T-cell (primary cell): ENCODE data around the gene RNASE12. TPM values are rescaled to one million over a fixed set of nuclear protein-coding genes. Genes with fewer than 3 reads are reported as not detected.
"Not testable (repeated sequence)": the region's sequence is repeated elsewhere in the genome, so short reads cannot be mapped to it uniquely, and the experiment has no call there.

Experiments
- ATAC-seq, 4 experiments: fragments of 200-7000 bp in 3 of 4; fragments of 150-1000 bp in 1 of 4; cut with Tn5 transposase; replicated peaks in 1 of 4; 1 replicate in 3 of 4; 2 replicates in 1 of 4; pipeline ENCODE4 v1.10.0; 2021; ENCODE audit warnings: moderate library complexity in 3 of 4, mild to moderate bottlenecking in 2 of 4, moderate number of reproducible peaks in 1 of 4
- CTCF ChIA-PET, 2 donors: fragments of 300-600 bp; sonication (Branson Sonifier 250); formaldehyde crosslinking; loops; one replicate each; lab custom pipeline; 2022; ENCODE audit warnings: antibody characterized with exemption in 2 of 2; lab: Charles Lee
- POLR2A ChIA-PET, 2 donors: fragments of 300-600 bp; sonication (Branson Sonifier 250); formaldehyde crosslinking; loops; one replicate each; lab custom pipeline; 2022; ENCODE audit warnings: antibody characterized with exemption in 2 of 2; lab: Charles Lee
- DNase-seq, 35 experiments: peaks; one replicate each; pipeline versions ENCODE4 v3.0.0 to v3.0.0-alpha.2; 2013 to 2023
- H3K27ac ChIP-seq: one replicate; pipeline ENCODE4 v1.5.1; 2013; ENCODE audit warnings: low read length
- H3K27me3 ChIP-seq, 2 experiments: replicated peaks in 1 of 2; 1 replicate in 1 of 2; 2 replicates in 1 of 2; pipeline versions ENCODE4 v1.6.1 to v1.7.0; 2013; ENCODE audit warnings: low read length in 1 of 2, mixed read lengths in 1 of 2; ENCODE audit not compliant: control insufficient read depth in 2 of 2, insufficient read depth in 2 of 2; ENCODE audit errors: extremely low read depth in 1 of 2
- H3K36me3 ChIP-seq, 2 donors: 1 replicate in 1 of 2; 2 replicates in 1 of 2; pipeline versions ENCODE4 v1.6.1 to v1.7.0; 2013; ENCODE audit warnings: low read length in 1 of 2; ENCODE audit not compliant: control insufficient read depth in 2 of 2, insufficient read depth in 1 of 2; ENCODE audit errors: extremely low read depth in 1 of 2
- H3K4me1 ChIP-seq, 2 experiments: 1 replicate in 1 of 2; 2 replicates in 1 of 2; pipeline versions ENCODE4 v1.6.1 to v1.7.0; 2013; ENCODE audit warnings: low read length in 2 of 2, mixed read lengths in 1 of 2; ENCODE audit not compliant: insufficient read depth in 2 of 2, control insufficient read depth in 1 of 2; ENCODE audit errors: extremely low read depth in 1 of 2
- H3K4me3 ChIP-seq, 2 donors: 1 replicate in 1 of 2; 2 replicates in 1 of 2; pipeline versions ENCODE4 v1.5.1 to v1.7.0; 2013; ENCODE audit warnings: mild to moderate bottlenecking in 2 of 2, low read length in 1 of 2, moderate library complexity in 1 of 2; ENCODE audit not compliant: control insufficient read depth in 1 of 2; ENCODE audit errors: extremely low read depth in 1 of 2
- H3K9me3 ChIP-seq: 2 replicates; pipeline ENCODE4 v1.7.0; 2013
- H3K27ac Mint-ChIP-seq, 2 donors: one replicate each; pipeline ENCODE4 v1.8.0; 2020 to 2021; ENCODE audit warnings: mild to moderate bottlenecking in 2 of 2, mixed read lengths in 2 of 2
- H3K27me3 Mint-ChIP-seq, 2 donors: one replicate each; pipeline ENCODE4 v1.8.0; 2021 to 2022; ENCODE audit warnings: mixed read lengths in 2 of 2
- H3K36me3 Mint-ChIP-seq: one replicate; pipeline ENCODE4 v1.8.0; 2021; ENCODE audit warnings: mixed read lengths
- H3K4me1 Mint-ChIP-seq, 3 donors: one replicate each; pipeline ENCODE4 v1.8.0; 2020 to 2022; ENCODE audit warnings: mixed read lengths in 3 of 3, mild to moderate bottlenecking in 1 of 3
- H3K4me3 Mint-ChIP-seq, 3 donors: one replicate each; pipeline ENCODE4 v1.8.0; 2020 to 2022; ENCODE audit warnings: mild to moderate bottlenecking in 3 of 3, mixed read lengths in 3 of 3, moderate library complexity in 3 of 3
- H3K9me3 Mint-ChIP-seq, 3 donors: one replicate each; pipeline ENCODE4 v1.8.0; 2020 to 2022; ENCODE audit warnings: mixed read lengths in 3 of 3
- WGBS: methylation state at CpG from one replicate; pipeline ENCODE4 v1.1.5; 2013; ENCODE audit warnings: missing lambda C conversion rate; ENCODE audit not compliant: insufficient coverage; 5-methylcytosine and 5-hydroxymethylcytosine counted together
- total RNA-seq, 35 experiments: library from RNA in 6 of 35; stranded (reverse) in 6 of 35; fragments of 120-200 nt in 1 of 35; gene quantifications; one replicate each; pipeline versions ENCODE4 v1.2.1 to v1.2.4 and lab custom pipeline; 2013 to 2026

Gene RNASE12
- total RNA-seq, 5 donors from 2014 or later (not counting 1 experiment from before 2014, with no cell fraction given) = not detected

DNA sequence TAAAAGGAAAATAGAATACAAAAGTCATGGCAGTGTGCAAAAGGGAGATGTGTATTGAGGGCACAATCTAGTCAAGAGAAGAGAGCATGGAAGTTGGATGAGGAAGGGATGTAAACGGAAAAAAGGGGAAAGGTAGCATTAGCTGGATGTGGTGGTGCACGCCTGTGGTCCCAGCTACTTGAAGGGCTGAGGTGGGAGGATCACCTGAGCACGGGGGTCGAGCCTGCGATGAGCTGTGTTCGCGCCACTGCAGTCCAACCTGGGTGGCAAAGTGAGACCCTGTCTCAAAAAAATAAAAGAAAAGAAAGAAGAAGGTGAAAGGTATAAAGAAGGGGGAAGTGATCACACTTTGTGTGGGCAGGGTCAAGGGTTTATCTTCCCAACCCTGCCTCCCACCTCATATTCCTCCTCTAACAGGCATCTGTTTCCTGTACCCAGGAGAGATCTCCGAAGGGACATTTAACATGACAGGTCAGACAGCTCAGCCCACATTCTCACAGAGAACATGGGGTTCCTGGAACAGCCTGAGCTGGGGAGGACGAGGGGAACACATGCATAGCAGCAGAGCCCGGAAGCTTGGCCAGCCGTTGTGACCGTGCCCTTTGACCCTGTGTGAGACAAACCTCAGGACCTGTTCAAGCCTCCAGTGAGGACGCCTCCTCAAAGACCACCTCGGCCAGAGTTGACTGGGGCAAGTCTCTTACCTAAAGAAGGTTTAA, 12.2 kb downstream of the RNASE12 start:
- Histone ChIP-seq H3K4me3 (no peak overlapping the region), H3K27me3 (no peaks in the 10 kb centered on the region), H3K27ac (no peak overlapping the region), H3K9me3 (no peaks in the 10 kb centered on the region), H3K36me3 (no peaks in the 10 kb centered on the region), H3K4me1 (no peaks in the 10 kb centered on the region)
- no peaks in the 10 kb centered on the region for H3K4me1 Mint-ChIP-seq
- no peaks in the 10 kb centered on the region for H3K27me3 Mint-ChIP-seq
- H3K27ac Mint-ChIP-seq = no peak overlapping the region
- ATAC-seq (no peak), DNase-seq (no peak)
- H3K9me3 Mint-ChIP-seq = no peaks in the 10 kb centered on the region
- H3K4me3 Mint-ChIP-seq = no peak overlapping the region
- ChIA-PET POLR2A (interaction anchor here in 1 of 2 donors (0.6 kb wide), 1 partner anchor 175 kb away, joined by 6 read pairs; no protein-coding TSS in a partner anchor), CTCF (no interaction called here)
- H3K36me3 Mint-ChIP-seq = no peaks in the 10 kb centered on the region
- WGBS = 90% methylated on average over 12 of the region's 14 CpGs

DNA sequence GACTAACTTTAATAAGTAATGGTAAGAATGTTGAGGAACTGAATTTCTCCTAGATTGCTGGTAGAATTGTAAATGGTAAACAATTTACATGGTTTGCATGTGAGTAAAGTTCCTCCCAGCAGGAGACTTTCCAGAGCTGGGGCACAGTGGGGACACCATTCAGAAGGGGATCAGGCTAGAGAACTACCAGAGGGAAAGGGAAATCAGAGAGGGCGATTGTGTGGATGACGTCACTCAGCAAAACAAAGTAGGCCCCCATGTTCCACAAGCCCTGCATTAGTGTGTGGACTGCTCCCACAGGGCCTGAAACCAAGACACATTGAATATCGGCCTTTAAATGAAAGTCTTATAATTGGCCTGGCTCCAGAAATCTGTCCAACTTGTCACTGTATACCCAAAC, 12.9 kb downstream of the RNASE12 start:
- no peaks in the 10 kb centered on the region for H3K9me3 ChIP-seq
- Mint-ChIP-seq H3K27ac (no peak overlapping the region), H3K9me3 (no peaks in the 10 kb centered on the region), H3K4me1 (no peaks in the 10 kb centered on the region), H3K27me3 (no peaks in the 10 kb centered on the region), H3K36me3 (no peaks in the 10 kb centered on the region), H3K4me3 (no peak overlapping the region)
- WGBS = no CpG with 5 or more reads among the region's 3 CpGs
- H3K36me3 ChIP-seq = no peaks in the 10 kb centered on the region
- H3K27me3 ChIP-seq = no peaks in the 10 kb centered on the region
- DNase-seq = no peak
- no peak overlapping the region for H3K4me3 ChIP-seq
- ATAC-seq = no peak
- CTCF ChIA-PET = no interaction called here
- no peaks in the 10 kb centered on the region for H3K4me1 ChIP-seq
- POLR2A ChIA-PET = no interaction called here
- no peak overlapping the region for H3K27ac ChIP-seq

DNA sequence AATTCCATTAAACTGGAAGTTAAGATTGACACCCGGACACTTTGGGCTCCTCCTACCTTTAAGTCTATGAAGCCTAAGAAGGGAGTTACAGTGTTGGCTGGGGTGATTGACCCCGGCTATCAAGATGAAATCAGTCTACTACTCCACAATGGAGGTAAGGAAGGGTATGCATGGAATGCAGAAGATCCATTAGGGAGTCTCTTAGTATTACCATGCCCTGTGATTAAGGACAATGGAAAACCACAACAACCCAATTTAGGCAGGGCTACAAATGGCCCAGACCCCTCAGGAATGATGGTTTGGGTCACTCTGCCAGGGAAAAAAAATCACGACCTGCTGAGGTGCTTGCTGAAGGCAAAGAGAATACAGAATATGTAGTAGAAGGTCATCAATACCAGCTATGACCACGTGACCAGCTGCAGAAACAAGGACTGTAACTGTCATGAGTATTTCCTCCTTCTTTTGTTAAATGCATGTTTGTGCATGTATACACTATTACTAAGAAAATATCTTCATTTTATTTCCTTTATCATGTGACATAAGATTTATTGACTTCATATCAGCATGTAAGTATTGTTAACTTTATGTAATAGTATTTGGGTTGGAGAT, 18.7 kb downstream of the RNASE12 start:
- H3K36me3 ChIP-seq, H3K4me1 Mint-ChIP-seq, H3K4me3 Mint-ChIP-seq, DNase-seq, POLR2A ChIA-PET, H3K4me1 ChIP-seq, CTCF ChIA-PET, H3K9me3 ChIP-seq, H3K27me3 ChIP-seq, ATAC-seq, H3K4me3 ChIP-seq, H3K36me3 Mint-ChIP-seq, H3K27ac Mint-ChIP-seq, H3K27ac ChIP-seq, H3K27me3 Mint-ChIP-seq: not testable (repeated sequence)
- H3K9me3 Mint-ChIP-seq = peaks cover 0 to 12% (median 4%) of the 10 kb centered on the region in 3 donors
- WGBS = 43% methylated on average over 1 of the region's 4 CpGs

DNA sequence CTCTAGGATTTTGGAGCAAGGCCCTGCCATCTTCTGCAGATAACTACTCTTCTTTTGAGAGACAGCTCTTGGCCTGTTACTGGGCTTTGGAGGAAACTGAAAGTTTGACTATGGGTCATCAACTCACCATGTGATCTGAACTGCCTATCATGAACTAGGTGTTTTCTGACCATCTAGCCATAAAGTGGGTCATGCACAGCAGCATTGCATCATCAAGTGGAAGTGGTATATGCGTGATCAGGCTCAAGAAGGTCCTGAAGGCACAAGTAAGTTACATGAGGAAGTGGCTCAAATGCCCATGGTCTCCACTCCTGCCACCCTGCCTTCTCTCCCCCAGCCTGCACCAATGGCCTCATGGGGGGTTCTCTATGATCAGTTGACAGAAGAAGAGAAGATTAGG, 20.5 kb downstream of the RNASE12 start:
- H3K27ac Mint-ChIP-seq, CTCF ChIA-PET, ATAC-seq, H3K4me1 ChIP-seq, H3K9me3 ChIP-seq, H3K36me3 Mint-ChIP-seq, H3K4me3 Mint-ChIP-seq, H3K27ac ChIP-seq, H3K4me3 ChIP-seq, H3K36me3 ChIP-seq, H3K27me3 Mint-ChIP-seq, H3K27me3 ChIP-seq, POLR2A ChIA-PET, DNase-seq: not testable (repeated sequence)
- Mint-ChIP-seq H3K9me3 (peaks cover 0 to 12% (median 4%) of the 10 kb centered on the region in 3 donors), H3K4me1 (peaks cover 10 to 12% (median 11%) of the 10 kb centered on the region in 3 donors)
- WGBS = no CpG with 5 or more reads among the region's 1 CpG

DNA sequence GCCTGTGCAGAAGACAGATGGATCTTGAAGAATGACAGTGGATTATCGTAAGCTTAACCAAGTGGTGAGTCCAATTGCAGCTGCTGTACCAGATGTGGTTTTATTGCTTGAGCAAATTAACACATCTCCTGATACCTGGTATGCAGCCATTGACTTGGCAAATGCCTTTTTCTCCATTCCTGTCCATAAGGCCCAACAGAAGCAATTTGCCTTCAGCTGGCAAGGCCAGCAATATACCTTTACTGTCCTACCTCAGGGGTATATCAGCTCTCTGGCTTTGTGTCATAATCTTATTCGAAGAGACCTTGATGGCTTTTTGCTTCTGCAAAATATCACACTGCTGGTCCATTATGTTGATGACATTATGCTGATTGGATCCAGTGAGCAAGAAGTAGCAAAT, 21.3 kb downstream of the RNASE12 start:
- WGBS = 100% methylated on average over 1 of the region's 2 CpGs
- H3K36me3 ChIP-seq, DNase-seq, H3K36me3 Mint-ChIP-seq, H3K27ac Mint-ChIP-seq, H3K4me1 ChIP-seq, H3K27ac ChIP-seq, H3K4me3 ChIP-seq, H3K27me3 ChIP-seq, H3K4me3 Mint-ChIP-seq, CTCF ChIA-PET, ATAC-seq, H3K9me3 ChIP-seq, H3K27me3 Mint-ChIP-seq: not testable (repeated sequence)
- Mint-ChIP-seq H3K9me3 (peaks cover 0 to 12% (median 4%) of the 10 kb centered on the region in 3 donors), H3K4me1 (peaks cover 10 to 12% (median 11%) of the 10 kb centered on the region in 3 donors)
- POLR2A ChIA-PET = interaction anchor here in 1 of 2 donors (0.6 kb wide), 1 partner anchor 99 kb away, joined by 4 read pairs; no protein-coding TSS in a partner anchor

DNA sequence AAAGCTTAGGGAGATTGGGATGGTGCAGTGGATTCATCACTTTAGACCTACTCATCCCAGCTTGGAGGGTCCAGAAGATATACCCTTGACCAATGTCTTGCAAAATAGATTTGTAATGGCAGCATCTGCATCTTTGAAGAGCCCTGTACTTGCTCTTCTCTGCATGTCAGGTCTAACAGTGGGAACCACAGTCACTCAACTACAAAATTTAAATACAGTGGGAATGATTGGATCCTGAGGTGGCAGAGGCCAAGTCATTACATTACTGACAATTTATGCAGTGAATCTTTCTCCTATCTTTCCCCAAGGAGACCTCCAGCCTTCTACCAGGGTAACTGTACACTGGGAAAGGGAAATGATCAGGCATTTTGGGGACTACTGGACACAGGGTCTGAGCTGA, 22.1 kb downstream of the RNASE12 start:
- DNase-seq (no peak), ATAC-seq (no peak)
- peaks cover 5% of the 10 kb centered on the region for H3K36me3 Mint-ChIP-seq
- no peak overlapping the region for H3K4me3 ChIP-seq
- H3K9me3 ChIP-seq = no peaks in the 10 kb centered on the region
- no peak overlapping the region for H3K27ac Mint-ChIP-seq
- CTCF ChIA-PET = no interaction called here
- POLR2A ChIA-PET = no interaction called here
- H3K27me3 ChIP-seq = no peaks in the 10 kb centered on the region
- no peaks in the 10 kb centered on the region for H3K4me1 ChIP-seq
- H3K4me1 Mint-ChIP-seq = peaks cover 10 to 12% (median 11%) of the 10 kb centered on the region in 3 donors
- H3K36me3 ChIP-seq = no peaks in the 10 kb centered on the region
- H3K27me3 Mint-ChIP-seq = peaks cover 0 to 3% of the 10 kb centered on the region in 2 donors
- H3K27ac ChIP-seq = no peak overlapping the region
- H3K9me3 Mint-ChIP-seq = peaks cover 0 to 12% (median 4%) of the 10 kb centered on the region in 3 donors
- no peak overlapping the region for H3K4me3 Mint-ChIP-seq
